Ishikawa (cell line): ENCODE data around the gene DCAF4.

ENCODE experiments used
- EGR1 ChIP-seq: IDR thresholded peaks from 2 replicates; pipeline ENCODE4 v1.6.1; 2012
- MAX ChIP-seq: IDR thresholded peaks from 2 replicates; pipeline ENCODE4 v1.6.1; 2012

DNA sequence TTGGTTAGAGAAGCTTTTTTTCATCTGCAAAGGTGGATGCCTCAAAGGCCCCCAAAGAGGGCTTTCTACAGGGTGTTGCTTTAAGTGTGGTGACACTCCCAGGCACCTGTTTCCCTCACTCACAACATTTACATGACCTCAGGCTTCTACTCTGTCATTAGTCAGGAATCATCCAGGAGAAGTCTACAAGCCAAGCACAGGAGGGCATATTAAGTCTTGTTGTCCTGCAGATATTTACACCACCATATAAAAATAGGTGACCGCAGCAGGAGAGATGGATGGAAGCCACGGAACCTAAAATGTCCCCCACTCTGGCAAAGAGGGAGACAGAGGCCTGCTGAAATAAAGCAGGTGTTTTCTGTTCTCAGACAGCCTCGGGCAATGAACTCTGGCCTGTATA lies 24.9 kb upstream of the DCAF4 start:
- TF ChIP-seq MAX: no peak
- no peak for TF ChIP-seq EGR1
